Esophagus muscularis mucosa (tissue), 4 donors: Measurements from ENCODE around the gene LETM1. TPM values are rescaled to one million over a fixed set of nuclear protein-coding genes. Genes with fewer than 3 reads are reported as not detected.

ENCODE experiments used
- DNase-seq: peaks from one replicate; pipeline ENCODE4 v3.0.0-alpha.2; 2017; ENCODE audit errors: extremely low spot score
- H3K27ac ChIP-seq, 4 donors: fragments of 200-600 bp; sonication (generic); replicated peaks in 1 of 4; 1 replicate in 3 of 4; 2 replicates in 1 of 4; pipeline ENCODE4 v1.5.1; 2016 to 2019; ENCODE audit warnings: mild to moderate bottlenecking in 1 of 4
- H3K27me3 ChIP-seq, 4 donors: fragments of 200-600 bp; sonication (generic); one replicate each; pipeline versions ENCODE4 v1.5.1 to v1.6.0; 2016 to 2019
- H3K36me3 ChIP-seq, 4 donors: fragments of 200-600 bp; sonication (generic); one replicate each; pipeline ENCODE4 v1.5.1; 2016 to 2019
- H3K4me1 ChIP-seq, 4 donors: fragments of 200-600 bp; sonication (generic); one replicate each; pipeline ENCODE4 v1.5.1; 2016 to 2019
- H3K4me3 ChIP-seq, 4 donors: fragments of 200-600 bp; sonication (generic); 1 replicate in 2 of 4; 2 replicates in 2 of 4; pipeline ENCODE4 v1.5.1; 2016 to 2019; ENCODE audit warnings: mild to moderate bottlenecking in 4 of 4, moderate library complexity in 1 of 4
- H3K9me3 ChIP-seq, 4 donors: fragments of 200-600 bp; sonication (generic); 1 replicate in 3 of 4; 2 replicates in 1 of 4; pipeline ENCODE4 v1.5.1; 2016 to 2019
- EP300 ChIP-seq: sonication (generic); formaldehyde crosslinking; IDR thresholded peaks from one replicate; pipeline ENCODE4 v1.6.1; 2017; ENCODE audit warnings: antibody characterized with exemption
- POLR2A ChIP-seq: fragments of 450-650 bp; IDR thresholded peaks from one replicate; pipeline ENCODE4 v1.6.1; 2017; ENCODE audit warnings: antibody characterized with exemption, moderate library complexity, mild to moderate bottlenecking, low read depth
- POLR2AphosphoS5 ChIP-seq, 2 donors: sonication (generic); formaldehyde crosslinking; IDR thresholded peaks; one replicate each; pipeline ENCODE4 v1.6.1; 2017; ENCODE audit warnings: antibody characterized with exemption in 2 of 2
- WGBS: methylation state at CpG from one replicate; pipeline ENCODE4 v1.1.5; 2018; 5-methylcytosine and 5-hydroxymethylcytosine counted together
- intact Hi-C: fragments of 100-400 bp; cut with DNase I; formaldehyde crosslinking; loops from one replicate; pipeline ENCODE4 v1.15.1; 2023
- total RNA-seq, 4 donors: library from RNA; depleted of rRNA; stranded (reverse); fragments of >200 nt; gene quantifications; one replicate each; pipeline versions ENCODE4 v1.1.0 to v1.2.1, GENCODE V29; 2016
- TF ChIP-seq, protein P1 (sequence below), 3 experiments: fragments of 200-600 bp in 2 of 3; fragments of 450-650 bp in 1 of 3; sonication (generic) in 2 of 3; IDR thresholded peaks; one replicate each; pipeline ENCODE4 v1.5.1; 2017 to 2019; ENCODE audit warnings: antibody characterized with exemption in 3 of 3, mild to moderate bottlenecking in 2 of 3, moderate library complexity in 1 of 3

Gene LETM1
- total RNA-seq, result 10 to 100 TPM; 23.7 to 34.7 (median 33.3) TPM

DNA sequence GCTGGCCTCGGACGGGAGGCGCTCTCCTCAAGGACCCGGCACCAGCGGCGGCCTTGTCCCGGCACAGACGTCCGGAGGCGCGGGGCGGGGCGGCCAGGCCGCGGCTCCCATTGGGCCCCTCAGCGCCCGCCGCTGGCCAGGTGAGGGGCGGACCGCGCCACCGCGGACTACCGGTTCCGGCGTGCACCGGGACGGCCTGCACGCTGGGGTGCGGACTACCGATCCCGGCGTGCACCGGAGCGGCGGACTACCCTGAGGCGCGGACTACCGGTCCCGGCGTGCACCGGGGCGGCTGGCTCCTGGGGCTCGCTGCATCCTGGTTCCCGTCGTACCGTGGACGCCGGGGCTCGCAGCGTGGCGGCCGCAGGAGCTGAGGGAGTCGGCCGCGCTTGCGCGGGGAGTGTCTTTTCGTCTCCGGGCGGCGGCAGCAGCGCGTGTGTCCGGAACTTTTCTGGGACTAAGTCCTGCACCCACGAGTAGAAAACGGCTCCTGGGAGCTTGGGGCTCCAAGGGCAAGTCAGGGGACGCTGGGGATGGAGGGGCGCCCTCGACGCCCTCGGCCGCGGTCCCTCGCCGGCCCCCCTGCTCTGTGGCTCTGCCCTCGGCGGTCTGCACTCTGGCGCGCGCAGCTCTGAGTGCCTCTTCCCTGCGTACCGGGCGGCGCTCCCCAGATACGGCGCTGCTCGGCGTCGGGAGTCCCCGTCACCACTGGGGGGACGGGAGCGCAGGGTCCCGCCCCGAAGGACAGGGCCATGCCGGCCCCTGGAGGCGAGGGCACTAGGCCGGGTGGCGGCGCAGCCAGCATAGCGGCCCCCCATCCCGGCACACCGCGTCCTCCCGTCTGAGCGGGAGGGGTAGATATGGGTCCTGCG lies at the start of gene LETM1:
Gene LETM1 (minus strand): TSS at position 86 of the 872 bp plus-strand sequence. CDS start 206 bp downstream, outside the sequence.
- intact Hi-C loops, result loop anchor here (5.0 kb wide), 1 partner anchor 41 kb away; no protein-coding TSS in a partner anchor
- 0% methylated on average over 16 of the region's 107 CpGs for WGBS
- TF ChIP-seq EP300 (no peak), POLR2A (no peak), POLR2AphosphoS5 (IDR thresholded peaks at IDR 0.05) (peak; percentile 81 to 95)
- TF ChIP-seq, protein P1, sequence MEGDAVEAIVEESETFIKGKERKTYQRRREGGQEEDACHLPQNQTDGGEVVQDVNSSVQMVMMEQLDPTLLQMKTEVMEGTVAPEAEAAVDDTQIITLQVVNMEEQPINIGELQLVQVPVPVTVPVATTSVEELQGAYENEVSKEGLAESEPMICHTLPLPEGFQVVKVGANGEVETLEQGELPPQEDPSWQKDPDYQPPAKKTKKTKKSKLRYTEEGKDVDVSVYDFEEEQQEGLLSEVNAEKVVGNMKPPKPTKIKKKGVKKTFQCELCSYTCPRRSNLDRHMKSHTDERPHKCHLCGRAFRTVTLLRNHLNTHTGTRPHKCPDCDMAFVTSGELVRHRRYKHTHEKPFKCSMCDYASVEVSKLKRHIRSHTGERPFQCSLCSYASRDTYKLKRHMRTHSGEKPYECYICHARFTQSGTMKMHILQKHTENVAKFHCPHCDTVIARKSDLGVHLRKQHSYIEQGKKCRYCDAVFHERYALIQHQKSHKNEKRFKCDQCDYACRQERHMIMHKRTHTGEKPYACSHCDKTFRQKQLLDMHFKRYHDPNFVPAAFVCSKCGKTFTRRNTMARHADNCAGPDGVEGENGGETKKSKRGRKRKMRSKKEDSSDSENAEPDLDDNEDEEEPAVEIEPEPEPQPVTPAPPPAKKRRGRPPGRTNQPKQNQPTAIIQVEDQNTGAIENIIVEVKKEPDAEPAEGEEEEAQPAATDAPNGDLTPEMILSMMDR (IDR thresholded peaks at IDR 0.05), result peak in 1 of 3 experiments; percentile 21
- peak; percentile 97 for DNase-seq
- Histone ChIP-seq H3K4me3 (peak within 1 kb of the TSS; percentile 67 to 92 (median 78)), H3K27ac (peak within 1 kb of the TSS; percentile 73 to 96 (median 90)), H3K36me3 (peaks cover 0 to 7% (median 0%) of the 10 kb centered on the region in 4 donors), H3K9me3 (no peaks in the 10 kb centered on the region), H3K27me3 (no peaks in the 10 kb centered on the region), H3K4me1 (peaks cover 40 to 61% (median 48%) of the 10 kb centered on the region in 4 donors)

DNA sequence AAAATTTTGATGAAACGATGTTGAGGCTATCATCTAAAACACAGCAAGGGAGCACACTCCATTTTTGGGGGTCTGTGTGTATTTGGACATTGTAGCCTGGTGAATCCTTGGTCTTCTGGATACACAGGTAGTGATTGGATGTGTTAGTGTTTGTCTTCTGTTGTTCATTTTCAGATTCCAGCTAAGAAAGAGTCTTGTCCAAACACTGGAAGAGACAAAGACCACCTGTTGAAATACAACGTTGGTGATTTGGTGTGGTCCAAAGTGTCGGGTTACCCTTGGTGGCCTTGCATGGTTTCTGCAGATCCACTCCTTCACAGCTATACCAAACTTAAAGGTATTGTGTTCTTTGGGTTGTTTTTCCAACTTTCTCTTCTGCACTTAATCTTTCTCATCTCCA lies 48.1 kb upstream of the LETM1 start:
- H3K36me3 ChIP-seq, result peaks cover 5 to 55% (median 36%) of the 10 kb centered on the region in 4 donors
- WGBS, result 71% methylated on average over 3 of the region's 3 CpGs
- TF ChIP-seq EP300 (no peak), POLR2AphosphoS5 (IDR thresholded peaks at IDR 0.05) (no peak), POLR2A (no peak)
- TF ChIP-seq, protein P1 (IDR thresholded peaks at IDR 0.05), result no peak
- intact Hi-C loops, result no loop called here
- H3K27ac ChIP-seq, result no peak overlapping the region
- H3K9me3 ChIP-seq, result no peaks in the 10 kb centered on the region
- H3K27me3 ChIP-seq, result no peaks in the 10 kb centered on the region
- no peaks in the 10 kb centered on the region for H3K4me1 ChIP-seq
- no peak for DNase-seq
- H3K4me3 ChIP-seq, result no peak overlapping the region

DNA sequence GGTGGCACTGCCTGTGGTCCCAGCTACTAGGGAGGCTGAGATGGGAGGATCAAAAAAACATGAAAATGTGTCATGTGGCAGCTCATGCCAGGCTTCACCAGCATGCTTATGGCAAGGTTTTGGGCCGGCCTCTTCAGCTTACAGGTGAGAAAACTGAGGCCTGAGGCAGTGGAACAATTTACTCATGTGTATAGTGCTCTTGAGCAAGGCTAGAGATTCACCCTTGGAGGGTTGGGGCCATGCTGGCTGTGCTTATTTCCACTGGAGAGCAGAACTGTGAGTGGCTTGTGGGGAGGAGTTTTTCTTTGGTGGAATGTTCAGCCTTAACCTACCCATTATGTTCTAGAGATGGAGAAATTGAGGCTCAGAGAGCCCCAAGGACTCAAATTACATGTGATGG lies 47.1 kb upstream of the LETM1 start:
- intact Hi-C loops, result no loop called here
- TF ChIP-seq, protein P1 (IDR thresholded peaks at IDR 0.05), result no peak
- TF ChIP-seq EP300 (no peak), POLR2A (no peak), POLR2AphosphoS5 (IDR thresholded peaks at IDR 0.05) (no peak)

DNA sequence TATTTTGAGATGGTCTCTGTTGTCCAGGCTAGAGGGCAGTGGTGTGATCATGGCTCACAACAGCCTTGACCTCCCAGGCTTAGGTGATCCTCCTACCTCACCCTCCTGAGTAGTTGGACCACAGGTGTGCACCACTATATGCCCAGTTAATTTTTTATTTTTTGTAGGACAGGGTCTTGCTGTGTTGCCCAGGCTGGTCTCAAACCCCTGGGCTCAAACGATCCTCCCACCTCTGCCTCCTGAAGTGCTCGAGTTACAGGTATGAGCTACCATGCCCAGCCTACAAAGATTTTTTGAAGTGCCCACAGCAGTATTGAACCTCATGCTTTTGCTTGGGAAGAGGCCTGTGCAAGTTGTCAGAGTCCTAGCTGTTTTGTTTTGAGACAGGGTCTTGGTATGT lies 46.3 kb upstream of the LETM1 start:
- intact Hi-C loops, result no loop called here
- 96% methylated on average over 2 of the region's 2 CpGs for WGBS
- no peak overlapping the region for H3K4me3 ChIP-seq
- TF ChIP-seq POLR2A (no peak), POLR2AphosphoS5 (IDR thresholded peaks at IDR 0.05) (no peak), EP300 (no peak)
- TF ChIP-seq, protein P1 (IDR thresholded peaks at IDR 0.05), result no peak
- H3K36me3 ChIP-seq, result peaks cover 5 to 55% (median 36%) of the 10 kb centered on the region in 4 donors
- no peak overlapping the region for H3K27ac ChIP-seq
- no peak for DNase-seq
- no peaks in the 10 kb centered on the region for H3K27me3 ChIP-seq
- no peaks in the 10 kb centered on the region for H3K9me3 ChIP-seq
- no peaks in the 10 kb centered on the region for H3K4me1 ChIP-seq

More for the DNA sequence above, 47.1 kb upstream of the LETM1 start:
- H3K27me3 ChIP-seq, result no peaks in the 10 kb centered on the region
- peaks cover 5 to 55% (median 36%) of the 10 kb centered on the region in 4 donors for H3K36me3 ChIP-seq
- 100% methylated on average over 1 of the region's 1 CpG for WGBS
- H3K9me3 ChIP-seq, result no peaks in the 10 kb centered on the region
- H3K27ac ChIP-seq, result no peak overlapping the region
- no peaks in the 10 kb centered on the region for H3K4me1 ChIP-seq
- no peak overlapping the region for H3K4me3 ChIP-seq
- no peak for DNase-seq
